MM.1S (cell line): ENCODE results near the gene RCSD1.

Experiments used
- DNase-seq: peaks from one replicate; pipeline ENCODE4 v3.0.0-alpha.2; 2015
- H2AFZ ChIP-seq: fragments of 300-600 bp; sonication (generic); 2 replicates; pipeline ENCODE4 v1.6.0; 2016; ENCODE audit warnings: antibody characterized with exemption, low read length
- H3F3A ChIP-seq: fragments of 300-600 bp; sonication (generic); 2 replicates; pipeline ENCODE4 v1.6.1; 2016; ENCODE audit warnings: mild to moderate bottlenecking, antibody characterized with exemption, low read length, moderate library complexity, mixed read lengths; ENCODE audit not compliant: insufficient read depth
- H3K27ac ChIP-seq: fragments of 300-600 bp; sonication (generic); 2 replicates; pipeline ENCODE4 v1.5.1; 2016; ENCODE audit warnings: mild to moderate bottlenecking, low read length
- H3K27me3 ChIP-seq: fragments of 300-600 bp; sonication (generic); replicated peaks from 2 replicates; pipeline ENCODE4 v1.6.0; 2016; ENCODE audit warnings: low read length; ENCODE audit not compliant: insufficient read depth
- H3K36me3 ChIP-seq: fragments of 300-600 bp; sonication (generic); replicated peaks from 2 replicates; pipeline ENCODE4 v1.6.1; 2016; ENCODE audit warnings: mild to moderate bottlenecking, low read length, mixed read lengths; ENCODE audit not compliant: insufficient read depth
- H3K4me1 ChIP-seq: fragments of 300-600 bp; sonication (generic); 2 replicates; pipeline ENCODE4 v1.6.1; 2016; ENCODE audit warnings: low read length, mixed read lengths
- H3K4me2 ChIP-seq: fragments of 300-600 bp; sonication (generic); 2 replicates; pipeline ENCODE4 v1.6.0; 2016; ENCODE audit warnings: low read depth, low read length
- H3K4me3 ChIP-seq: fragments of 300-600 bp; sonication (generic); 2 replicates; pipeline ENCODE4 v1.5.1; 2016; ENCODE audit warnings: low read length, mixed read lengths
- H3K79me2 ChIP-seq: fragments of 300-600 bp; sonication (generic); 2 replicates; pipeline ENCODE4 v1.6.1; 2016; ENCODE audit warnings: mixed run types, low read length, mixed read lengths
- H3K9ac ChIP-seq: fragments of 300-600 bp; sonication (generic); 2 replicates; pipeline ENCODE4 v1.6.1; 2016; ENCODE audit warnings: low read length, mixed read lengths
- H3K9me2 ChIP-seq: fragments of 300-600 bp; sonication (generic); replicated peaks from 2 replicates; pipeline ENCODE4 v1.6.1; 2016; ENCODE audit warnings: mild to moderate bottlenecking, low read length, mixed read lengths; ENCODE audit not compliant: insufficient read depth
- H3K9me3 ChIP-seq: fragments of 300-600 bp; sonication (generic); replicated peaks from 2 replicates; pipeline ENCODE4 v1.6.1; 2016; ENCODE audit warnings: mild to moderate bottlenecking, low read length, mixed read lengths; ENCODE audit not compliant: insufficient read depth
- H4K20me1 ChIP-seq: fragments of 300-600 bp; sonication (generic); 2 replicates; pipeline ENCODE4 v1.6.1; 2016; ENCODE audit warnings: mild to moderate bottlenecking, low read length, moderate library complexity, mixed read lengths; ENCODE audit not compliant: insufficient read depth
- CTCF ChIP-seq: fragments of 300-600 bp; sonication (generic); IDR thresholded peaks from 2 replicates; pipeline ENCODE4 v1.5.1; 2016; ENCODE audit warnings: antibody characterized with exemption, low read length, mixed read lengths
- EZH2 ChIP-seq: fragments of 300-600 bp; sonication (generic); optimal IDR thresholded peaks from 2 replicates; pipeline ENCODE3; 2017; ENCODE audit warnings: low read depth, mild to moderate bottlenecking, antibody characterized with exemption, low read length, mixed read lengths
- EZH2phosphoT487 ChIP-seq: fragments of 300-600 bp; sonication (generic); IDR thresholded peaks from 2 replicates; pipeline ENCODE4 v1.6.1; 2018; ENCODE audit warnings: antibody characterized with exemption, low read length

The RCSD1 gene

GRCh38 chr1:167584581-167584980, 45.5 kb upstream of the RCSD1 start:
- no peak for DNase-seq
- Histone ChIP-seq H3K36me3 (no peaks in the 10 kb centered on the region), H3K4me1 (no peaks in the 10 kb centered on the region), H3K9me3 (no peaks in the 10 kb centered on the region), H4K20me1 (no peaks in the 10 kb centered on the region), H3K27ac (no peak overlapping the region), H3K9ac (no peak overlapping the region), H3K27me3 (no peaks in the 10 kb centered on the region), H3K79me2 (no peaks in the 10 kb centered on the region), H3K4me3 (no peak overlapping the region), H3K4me2 (no peak overlapping the region), H2AFZ (no peak overlapping the region), H3K9me2 (no peaks in the 10 kb centered on the region), H3F3A (no peaks in the 10 kb centered on the region)
- no peak for TF ChIP-seq EZH2phosphoT487
- no peak for TF ChIP-seq EZH2
- TF ChIP-seq CTCF = no peak

GRCh38 chr1:167587342-167587741, 42.7 kb upstream of the RCSD1 start:
- Histone ChIP-seq H3K27me3 (no peaks in the 10 kb centered on the region), H2AFZ (no peak overlapping the region), H3K4me2 (no peak overlapping the region), H3K27ac (no peak overlapping the region), H3K36me3 (no peaks in the 10 kb centered on the region), H3K9me2 (no peaks in the 10 kb centered on the region), H3K9ac (no peak overlapping the region), H3K4me1 (no peaks in the 10 kb centered on the region), H3K4me3 (no peak overlapping the region), H3K9me3 (no peaks in the 10 kb centered on the region), H4K20me1 (no peaks in the 10 kb centered on the region), H3F3A (no peaks in the 10 kb centered on the region), H3K79me2 (no peaks in the 10 kb centered on the region)
- TF ChIP-seq EZH2 (no peak), EZH2phosphoT487 (no peak), CTCF (no peak)
- DNase-seq = no peak

GRCh38 chr1:167587872-167588271, 42.2 kb upstream of the RCSD1 start:
- Histone ChIP-seq H3F3A (no peaks in the 10 kb centered on the region), H3K27me3 (no peaks in the 10 kb centered on the region), H3K9ac (no peak overlapping the region)

More at GRCh38 chr1:167587872-167588271, 42.2 kb upstream of the RCSD1 start:
- no peaks in the 10 kb centered on the region for H3K36me3 ChIP-seq
- H3K9me3 ChIP-seq = no peaks in the 10 kb centered on the region
- no peaks in the 10 kb centered on the region for H3K4me1 ChIP-seq
- H3K9me2 ChIP-seq = no peaks in the 10 kb centered on the region
- no peaks in the 10 kb centered on the region for H4K20me1 ChIP-seq
- H3K27ac ChIP-seq = no peak overlapping the region
- TF ChIP-seq EZH2 = no peak
- TF ChIP-seq CTCF = no peak
- TF ChIP-seq EZH2phosphoT487 = no peak
- H3K4me3 ChIP-seq = no peak overlapping the region
- H3K4me2 ChIP-seq = no peak overlapping the region
- no peak overlapping the region for H2AFZ ChIP-seq
- H3K79me2 ChIP-seq = no peaks in the 10 kb centered on the region
- DNase-seq = no peak
